GM12878 (cell line): ENCODE measurements around the gene CFAP58. TPM values are rescaled to one million over a fixed set of nuclear protein-coding genes. Genes with fewer than 3 reads are reported as not detected.

ENCODE experiments used
- ATAC-seq: fragments of 200-7000 bp; cut with Tn5 transposase; 3 replicates; pipeline ENCODE4 v1.9.1; 2020; ENCODE audit warnings: mild to moderate bottlenecking, moderate library complexity
- BruUV-seq: library from RNA; stranded (reverse); fragments of 400-500 nt; replicated peaks from 2 replicates; lab custom pipeline; 2021; lab: Mats Ljungman, UMichigan
- CTCF ChIA-PET: fragments of 300-600 bp; sonication (Branson Sonifier 250); formaldehyde crosslinking; extraction: SDS; loops from one replicate; lab custom pipeline; 2021; ENCODE audit warnings: inconsistent platforms; lab: Yijun Ruan, JAX
- POLR2A ChIA-PET: fragments of 350-600 bp; formaldehyde crosslinking; extraction: SDS; loops from one replicate; lab custom pipeline; 2021; ENCODE audit warnings: inconsistent platforms; lab: Charles Lee
- RAD21 ChIA-PET: fragments of 300-600 bp; sonication (Branson Sonifier 250); formaldehyde crosslinking; loops from one replicate; lab custom pipeline; 2023; ENCODE audit warnings: antibody characterized with exemption; ENCODE audit not compliant: unreplicated experiment; lab: Charles Lee
- SMC1A ChIA-PET: fragments of 300-600 bp; sonication (Branson Sonifier 250); formaldehyde crosslinking; loops from one replicate; lab custom pipeline; 2023; ENCODE audit not compliant: unreplicated experiment, uncharacterized antibody; lab: Charles Lee
- DNase-seq: peaks from one replicate; pipeline ENCODE4 v3.0.0-alpha.2; 2011; ENCODE audit warnings: low read depth, low spot score
- FAIRE-seq: peaks from 3 replicates; lab custom pipeline; 2011; peaks lifted over from hg19 to GRCh38; lab: Jason Lieb, UNC
- H2AFZ ChIP-seq: 2 replicates; pipeline ENCODE4 v1.6.0; 2011; ENCODE audit warnings: low read depth, low read length, control low read depth; ENCODE audit not compliant: control insufficient read depth
- H3K27ac ChIP-seq: 2 replicates; pipeline ENCODE4 v1.5.1; 2011; ENCODE audit warnings: control low read depth; ENCODE audit not compliant: control insufficient read depth, insufficient read depth
- H3K27me3 ChIP-seq, 2 experiments: replicated peaks in 1 of 2; 2 replicates each; pipeline versions ENCODE4 v1.6.0 to v1.6.1; 2011; ENCODE audit warnings: low read length in 1 of 2; ENCODE audit not compliant: control insufficient read depth in 2 of 2, insufficient read depth in 2 of 2
- H3K36me3 ChIP-seq, 2 experiments: 2 replicates each; pipeline ENCODE4 v1.5.1; 2011; ENCODE audit warnings: low read length in 1 of 2; ENCODE audit not compliant: control insufficient read depth in 2 of 2, insufficient read depth in 2 of 2
- H3K4me1 ChIP-seq: 2 replicates; pipeline ENCODE4 v1.6.1; 2011; ENCODE audit warnings: mild to moderate bottlenecking, low read length, moderate library complexity, mixed read lengths; ENCODE audit not compliant: control insufficient read depth, insufficient read depth
- H3K4me2 ChIP-seq: 2 replicates; pipeline ENCODE4 v1.6.0; 2011; ENCODE audit warnings: control low read depth; ENCODE audit not compliant: control insufficient read depth, insufficient read depth
- H3K4me3 ChIP-seq: fragments of 200-600 bp; sonication (generic); 2 replicates; pipeline ENCODE4 v1.5.1; 2016
- H3K79me2 ChIP-seq: 2 replicates; pipeline ENCODE4 v1.6.0; 2011; ENCODE audit warnings: low read length; ENCODE audit not compliant: control insufficient read depth, insufficient read depth
- H3K9ac ChIP-seq: 2 replicates; pipeline ENCODE4 v1.8.0; 2011; ENCODE audit warnings: low read length, control low read depth, mixed read lengths; ENCODE audit not compliant: control insufficient read depth, insufficient read depth
- H3K9me3 ChIP-seq: replicated peaks from 3 replicates; pipeline ENCODE4 v1.5.1; 2011; ENCODE audit warnings: mild to moderate bottlenecking, low read length; ENCODE audit not compliant: control insufficient read depth, insufficient read depth
- H4K20me1 ChIP-seq: 2 replicates; pipeline ENCODE4 v1.6.0; 2011; ENCODE audit not compliant: control insufficient read depth, insufficient read depth
- EP300 ChIP-seq, 2 experiments: fragments of 150-350 bp in 1 of 2; IDR thresholded peaks; 2 replicates each; pipeline ENCODE4 v1.6.1; 2011 to 2012; ENCODE audit warnings: low read depth in 2 of 2, low read length in 2 of 2, borderline replicate concordance in 1 of 2, improper control_type of control experiment in 1 of 2, inconsistent platforms in 1 of 2; ENCODE audit not compliant: control insufficient read depth in 1 of 2
- FOXK2 ChIP-seq: fragments of 450-650 bp; IDR thresholded peaks from 2 replicates; pipeline ENCODE4 v1.6.1; 2017; ENCODE audit warnings: mild to moderate bottlenecking, moderate library complexity
- HSF1 ChIP-seq: fragments of 150-350 bp; IDR thresholded peaks from 2 replicates; pipeline ENCODE4 v1.6.1; 2014; ENCODE audit warnings: mild to moderate bottlenecking, low read depth, low read length
- MXI1 ChIP-seq: fragments of 150-350 bp; IDR thresholded peaks from 2 replicates; pipeline ENCODE4 v1.6.1; 2011; ENCODE audit warnings: low read depth, mild to moderate bottlenecking, inconsistent platforms, low read length, improper control_type of control experiment
- PAX8 ChIP-seq: fragments of 450-650 bp; IDR thresholded peaks from 2 replicates; pipeline ENCODE4 v1.6.1; 2017; ENCODE audit warnings: mild to moderate bottlenecking, moderate library complexity
- POLR2AphosphoS2 ChIP-seq: IDR thresholded peaks from 2 replicates; pipeline ENCODE4 v1.6.1; 2011; ENCODE audit warnings: low read depth, mild to moderate bottlenecking, low read length, improper control_type of control experiment, moderate library complexity
- PRDM15 ChIP-seq: fragments of 450-650 bp; formaldehyde crosslinking; IDR thresholded peaks from 2 replicates; pipeline ENCODE4 v1.4.0; 2020; ENCODE audit warnings: mild to moderate bottlenecking, moderate library complexity
- RFX5 ChIP-seq: IDR thresholded peaks from 2 replicates; pipeline ENCODE4 v1.6.1; 2011; ENCODE audit warnings: low read depth, low read length, improper control_type of control experiment
- YBX1 ChIP-seq: fragments of 450-650 bp; IDR thresholded peaks from 2 replicates; pipeline ENCODE4 v1.6.1; 2016; ENCODE audit warnings: antibody characterized with exemption
- ZNF384 ChIP-seq: IDR thresholded peaks from 2 replicates; pipeline ENCODE4 v1.6.1; 2012; ENCODE audit warnings: low read depth, mild to moderate bottlenecking, low read length, improper control_type of control experiment, borderline replicate concordance
- ZNF592 ChIP-seq: fragments of 450-650 bp; IDR thresholded peaks from 2 replicates; pipeline ENCODE4 v1.6.1; 2017; ENCODE audit warnings: mild to moderate bottlenecking, moderate library complexity
- in situ Hi-C: fragments of 300-500 bp; cut with MboI; formaldehyde crosslinking; loops from 9 replicates; pipeline ENCODE4 v1.14.3; 2018; ENCODE audit warnings: mixed read lengths
- intact Hi-C: fragments of 100-400 bp; cut with micrococcal nuclease; formaldehyde crosslinking; loops from one replicate; pipeline ENCODE4 v1.14.2; 2022; ENCODE audit not compliant: unreplicated experiment
- polyA plus RNA-seq, 11 experiments: library from polyadenylated mRNA; depleted of rRNA in 4 of 11; unstranded in 6 of 11; stranded (reverse) in 5 of 11; fragments of >200 nt; fragmentation: Nextera tagmentation in 4 of 11; fragmentation: Illumina TruSeq in 1 of 11; extraction: Ambion mirVana in 4 of 11; extraction: Trizol in 1 of 11; gene quantifications; 1 replicate in 1 of 11; 2 replicates in 10 of 11; pipeline versions ENCODE4 v1.2.1 to v1.2.3, GENCODE V29; 2011 to 2016; ENCODE audit warnings: inconsistent platforms in 2 of 11, missing spikeins in 2 of 11, low read depth in 1 of 11
- total RNA-seq, 4 experiments: library from RNA; depleted of rRNA in 3 of 4; stranded (reverse); fragments of >200 nt in 3 of 4; fragmentation: Illumina TruSeq in 1 of 4; extraction: Trizol in 1 of 4; gene quantifications; 2 replicates each; pipeline versions ENCODE4 v1.2.1 to v1.2.3, GENCODE V29; 2013 to 2021

Gene CFAP58
- total and polyA plus RNA-seq, 10 of the 15 experiments (the other 5 are each of a cell fraction or from before 2014, with no cell fraction given): 0.03 to 0.35 (median 0.21) TPM

- TF ChIP-seq PAX8 (no peak), MXI1 (no peak), YBX1 (no peak), HSF1 (no peak), PRDM15 (no peak), POLR2AphosphoS2 (no peak)
- TF ChIP-seq, all 136 proteins: peak for 0
Measured at GRCh38 chr10:104344219-104344618, 9.4 kb upstream of the CFAP58 start (continued).

GRCh38 chr10:104345515-104345914 is 8.1 kb upstream of the CFAP58 start:
- BruUV-seq: no TSS peak
- Histone ChIP-seq H3K4me1 (peaks cover 26% of the 10 kb centered on the region), H3K9me3 (no peaks in the 10 kb centered on the region), H2AFZ (no peak overlapping the region), H3K4me2 (no peak overlapping the region), H3K79me2 (no peaks in the 10 kb centered on the region), H3K27me3 (no peaks in the 10 kb centered on the region), H3K36me3 (no peaks in the 10 kb centered on the region), H4K20me1 (no peaks in the 10 kb centered on the region), H3K4me3 (no peak overlapping the region), H3K9ac (no peak overlapping the region), H3K27ac (no peak overlapping the region)
- ChIA-PET POLR2A (interaction anchor here (2.0 kb wide), 1 partner anchor 16 kb away, joined by 9 read pairs; no protein-coding TSS in a partner anchor), CTCF (interaction anchor here (1.4 to 12.8 kb wide), 3 partner anchors 37 to 71 kb away, joined by 4 to 419 read pairs (median 333); no protein-coding TSS in a partner anchor), RAD21 (no interaction called here), SMC1A (interaction anchor here (0.7 to 10.5 kb wide), 4 partner anchors 24 to 53 kb away, joined by 3 to 187 read pairs (median 7); no protein-coding TSS in a partner anchor)
- FAIRE-seq (no peak), DNase-seq (no peak), ATAC-seq (no peak)
- intact Hi-C loops: no loop called here
- in situ Hi-C loops: loop anchor here (5.0 to 10.0 kb wide), 2 partner anchors 33 to 51 kb away; no protein-coding TSS in a partner anchor
- TF ChIP-seq ZNF592: no peak
- TF ChIP-seq POLR2AphosphoS2: no peak
- TF ChIP-seq EP300 (IDR thresholded peaks at IDR 0.05; ENCODE audit: borderline replicate concordance in 1 of 2, control insufficient read depth in 1 of 2, low read depth in 2 of 2, low read length in 2 of 2): no peak
- no peak for TF ChIP-seq ZNF384
- no peak for TF ChIP-seq RFX5
- TF ChIP-seq FOXK2: no peak
